ENCODE data around the gene KCNMA1. TPM values are rescaled to one million over a fixed set of nuclear protein-coding genes. Genes with fewer than 3 reads are reported as not detected.

Gene KCNMA1
- total and polyA plus RNA-seq, 7 experiments from 2014 or later: 0.42 TPM; not detected in 6

GRCh38 chr10:77191324-77192049 is 446.1 kb downstream of the KCNMA1 start:
- ChIA-PET POLR2A (no interaction called here), CTCF (no interaction called here)
- Mint-ChIP-seq H3K27ac (no peak overlapping the region), H3K4me1 (no peaks in the 10 kb centered on the region), H3K4me3 (no peak overlapping the region), H3K27me3 (peaks cover 0 to 30% (median 4%) of the 10 kb centered on the region in 5 donors), H3K36me3 (no peaks in the 10 kb centered on the region), H3K9me3 (peaks cover 0 to 6% (median 0%) of the 10 kb centered on the region in 11 donors)
- intact Hi-C loops (cut with micrococcal nuclease): no loop called here
- Histone ChIP-seq H3K9me3 (ENCODE audit: control insufficient read depth in 2 of 3, low read length in 3 of 3) (no peaks in the 10 kb centered on the region), H3K27me3 (ENCODE audit: control insufficient read depth in 2 of 2, insufficient read depth in 2 of 2, low read length in 2 of 2) (no peaks in the 10 kb centered on the region), H3K4me1 (ENCODE audit: control insufficient read depth in 2 of 2, insufficient read depth in 2 of 2, low read length in 2 of 2) (no peaks in the 10 kb centered on the region), H3K4me3 (ENCODE audit: low read length) (no peak overlapping the region), H3K36me3 (ENCODE audit: control insufficient read depth in 2 of 3, insufficient read depth in 3 of 3, low read length in 3 of 3) (no peaks in the 10 kb centered on the region), H3K27ac (ENCODE audit: low read depth, low read length) (no peak overlapping the region)
- ATAC-seq (no peak), DNase-seq (no peak)

- ChIA-PET POLR2A (no interaction called here), CTCF (no interaction called here)
- Histone ChIP-seq H3K4me3 (ENCODE audit: low read length) (no peak overlapping the region), H3K9me3 (ENCODE audit: control insufficient read depth in 2 of 3, low read length in 3 of 3) (no peaks in the 10 kb centered on the region), H3K27me3 (ENCODE audit: control insufficient read depth in 2 of 2, insufficient read depth in 2 of 2, low read length in 2 of 2) (no peaks in the 10 kb centered on the region), H3K4me1 (ENCODE audit: control insufficient read depth in 2 of 2, insufficient read depth in 2 of 2, low read length in 2 of 2) (no peaks in the 10 kb centered on the region), H3K36me3 (ENCODE audit: control insufficient read depth in 2 of 3, insufficient read depth in 3 of 3, low read length in 3 of 3) (no peaks in the 10 kb centered on the region), H3K27ac (ENCODE audit: low read depth, low read length) (no peak overlapping the region)
- H3K9me3 Mint-ChIP-seq: peaks cover 0 to 6% (median 0%) of the 10 kb centered on the region in 11 donors
- ATAC-seq: peak; percentile 27
- H3K36me3 Mint-ChIP-seq: no peaks in the 10 kb centered on the region
- no peak overlapping the region for H3K4me3 Mint-ChIP-seq
- no peak for DNase-seq
- peak overlapping the region in 1 of 9 donors; percentile 16 for H3K27ac Mint-ChIP-seq
- intact Hi-C loops (cut with micrococcal nuclease): no loop called here
- H3K4me1 Mint-ChIP-seq: no peaks in the 10 kb centered on the region
- peaks cover 0 to 32% (median 8%) of the 10 kb centered on the region in 5 donors for H3K27me3 Mint-ChIP-seq
Observed at GRCh38 chr10:77190291-77190690, 447.3 kb downstream of the KCNMA1 start.

GRCh38 chr10:77189520-77189919 is 448.1 kb downstream of the KCNMA1 start:
- H3K27ac ChIP-seq (ENCODE audit: low read depth, low read length): no peak overlapping the region
- Mint-ChIP-seq H3K4me3 (no peak overlapping the region), H3K4me1 (no peaks in the 10 kb centered on the region), H3K27ac (no peak overlapping the region), H3K36me3 (no peaks in the 10 kb centered on the region), H3K9me3 (peaks cover 0 to 6% (median 0%) of the 10 kb centered on the region in 11 donors), H3K27me3 (peaks cover 0 to 34% (median 8%) of the 10 kb centered on the region in 5 donors)
- DNase-seq (no peak), ATAC-seq (no peak)
- intact Hi-C loops (cut with micrococcal nuclease): no loop called here
- H3K9me3 ChIP-seq (ENCODE audit: control insufficient read depth in 2 of 3, low read length in 3 of 3): no peaks in the 10 kb centered on the region
- CTCF ChIA-PET: interaction anchor here (0.6 kb wide), 1 partner anchor 197 kb away, joined by 3 read pairs; no protein-coding TSS in a partner anchor
- no peak overlapping the region for H3K4me3 ChIP-seq (ENCODE audit: low read length)
- H3K27me3 ChIP-seq (ENCODE audit: control insufficient read depth in 2 of 2, insufficient read depth in 2 of 2, low read length in 2 of 2): no peaks in the 10 kb centered on the region
- H3K4me1 ChIP-seq (ENCODE audit: control insufficient read depth in 2 of 2, insufficient read depth in 2 of 2, low read length in 2 of 2): no peaks in the 10 kb centered on the region
- no peaks in the 10 kb centered on the region for H3K36me3 ChIP-seq (ENCODE audit: control insufficient read depth in 2 of 3, insufficient read depth in 3 of 3, low read length in 3 of 3)
- POLR2A ChIA-PET: no interaction called here

- no peak for DNase-seq
- ChIA-PET CTCF (interaction anchor here (0.6 kb wide), 1 partner anchor 196 kb away, joined by 3 read pairs; no protein-coding TSS in a partner anchor), POLR2A (no interaction called here)
- H3K4me3 Mint-ChIP-seq: no peak overlapping the region
- no peaks in the 10 kb centered on the region for H3K36me3 Mint-ChIP-seq
- H3K9me3 Mint-ChIP-seq: peaks cover 0 to 6% (median 0%) of the 10 kb centered on the region in 11 donors
- intact Hi-C loops (cut with micrococcal nuclease): no loop called here
- Histone ChIP-seq H3K9me3 (ENCODE audit: control insufficient read depth in 2 of 3, low read length in 3 of 3) (no peaks in the 10 kb centered on the region), H3K4me1 (ENCODE audit: control insufficient read depth in 2 of 2, insufficient read depth in 2 of 2, low read length in 2 of 2) (no peaks in the 10 kb centered on the region), H3K27me3 (ENCODE audit: control insufficient read depth in 2 of 2, insufficient read depth in 2 of 2, low read length in 2 of 2) (no peaks in the 10 kb centered on the region), H3K36me3 (ENCODE audit: control insufficient read depth in 2 of 3, insufficient read depth in 3 of 3, low read length in 3 of 3) (no peaks in the 10 kb centered on the region), H3K4me3 (ENCODE audit: low read length) (no peak overlapping the region), H3K27ac (ENCODE audit: low read depth, low read length) (no peak overlapping the region)
- peaks cover 0 to 36% (median 8%) of the 10 kb centered on the region in 5 donors for H3K27me3 Mint-ChIP-seq
- H3K27ac Mint-ChIP-seq: no peak overlapping the region
- ATAC-seq: no peak
- H3K4me1 Mint-ChIP-seq: no peaks in the 10 kb centered on the region
Observed at GRCh38 chr10:77189075-77189474, 448.5 kb downstream of the KCNMA1 start.

GRCh38 chr10:77188521-77188920 is 449.1 kb downstream of the KCNMA1 start:
- peaks cover 0 to 31% (median 8%) of the 10 kb centered on the region in 5 donors for H3K27me3 Mint-ChIP-seq
- H3K9me3 ChIP-seq (ENCODE audit: control insufficient read depth in 2 of 3, low read length in 3 of 3): no peaks in the 10 kb centered on the region
- no peak overlapping the region for H3K4me3 Mint-ChIP-seq
- H3K36me3 ChIP-seq (ENCODE audit: control insufficient read depth in 2 of 3, insufficient read depth in 3 of 3, low read length in 3 of 3): no peaks in the 10 kb centered on the region
- no peak overlapping the region for H3K27ac ChIP-seq (ENCODE audit: low read depth, low read length)
- POLR2A ChIA-PET: no interaction called here
- DNase-seq: no peak
- H3K4me1 Mint-ChIP-seq: no peaks in the 10 kb centered on the region
- H3K27me3 ChIP-seq (ENCODE audit: control insufficient read depth in 2 of 2, insufficient read depth in 2 of 2, low read length in 2 of 2): no peaks in the 10 kb centered on the region
- no peak overlapping the region for H3K4me3 ChIP-seq (ENCODE audit: low read length)
- H3K36me3 Mint-ChIP-seq: no peaks in the 10 kb centered on the region
- no peaks in the 10 kb centered on the region for H3K4me1 ChIP-seq (ENCODE audit: control insufficient read depth in 2 of 2, insufficient read depth in 2 of 2, low read length in 2 of 2)
- H3K27ac Mint-ChIP-seq: no peak overlapping the region
- no peak for ATAC-seq
- H3K9me3 Mint-ChIP-seq: peaks cover 0 to 5% (median 0%) of the 10 kb centered on the region in 11 donors
- intact Hi-C loops (cut with micrococcal nuclease): no loop called here
- CTCF ChIA-PET: no interaction called here

- H3K27ac Mint-ChIP-seq: no peak overlapping the region
- POLR2A ChIA-PET: no interaction called here
- no peak overlapping the region for H3K4me3 ChIP-seq (ENCODE audit: low read length)
- no peaks in the 10 kb centered on the region for H3K36me3 Mint-ChIP-seq
- H3K27ac ChIP-seq (ENCODE audit: low read depth, low read length): no peak overlapping the region
- no peaks in the 10 kb centered on the region for H3K9me3 ChIP-seq (ENCODE audit: control insufficient read depth in 2 of 3, low read length in 3 of 3)
- DNase-seq (no peak), ATAC-seq (no peak)
- CTCF ChIA-PET: no interaction called here
- H3K4me1 ChIP-seq (ENCODE audit: control insufficient read depth in 2 of 2, insufficient read depth in 2 of 2, low read length in 2 of 2): no peaks in the 10 kb centered on the region
- no peaks in the 10 kb centered on the region for H3K36me3 ChIP-seq (ENCODE audit: control insufficient read depth in 2 of 3, insufficient read depth in 3 of 3, low read length in 3 of 3)
- H3K9me3 Mint-ChIP-seq: no peaks in the 10 kb centered on the region
- peaks cover 0 to 1% (median 0%) of the 10 kb centered on the region in 7 donors for H3K4me1 Mint-ChIP-seq
- no peak overlapping the region for H3K4me3 Mint-ChIP-seq
- peaks cover 0 to 26% (median 8%) of the 10 kb centered on the region in 5 donors for H3K27me3 Mint-ChIP-seq
- H3K27me3 ChIP-seq (ENCODE audit: control insufficient read depth in 2 of 2, insufficient read depth in 2 of 2, low read length in 2 of 2): no peaks in the 10 kb centered on the region
- intact Hi-C loops (cut with micrococcal nuclease): no loop called here
Observed at GRCh38 chr10:77188000-77188395, 449.6 kb downstream of the KCNMA1 start.

GRCh38 chr10:77187376-77187999 is 450.1 kb downstream of the KCNMA1 start:
- no peak for DNase-seq
- Histone ChIP-seq H3K27me3 (ENCODE audit: control insufficient read depth in 2 of 2, insufficient read depth in 2 of 2, low read length in 2 of 2) (no peaks in the 10 kb centered on the region), H3K36me3 (ENCODE audit: control insufficient read depth in 2 of 3, insufficient read depth in 3 of 3, low read length in 3 of 3) (no peaks in the 10 kb centered on the region), H3K27ac (ENCODE audit: low read depth, low read length) (no peak overlapping the region), H3K9me3 (ENCODE audit: control insufficient read depth in 2 of 3, low read length in 3 of 3) (no peaks in the 10 kb centered on the region), H3K4me3 (ENCODE audit: low read length) (no peak overlapping the region), H3K4me1 (ENCODE audit: control insufficient read depth in 2 of 2, insufficient read depth in 2 of 2, low read length in 2 of 2) (no peaks in the 10 kb centered on the region)
- ChIA-PET POLR2A (no interaction called here), CTCF (no interaction called here)
- ATAC-seq: no peak
- Mint-ChIP-seq H3K9me3 (no peaks in the 10 kb centered on the region), H3K27me3 (peaks cover 0 to 24% (median 8%) of the 10 kb centered on the region in 5 donors), H3K4me1 (peaks cover 0 to 1% (median 0%) of the 10 kb centered on the region in 7 donors), H3K4me3 (no peak overlapping the region), H3K27ac (no peak overlapping the region), H3K36me3 (no peaks in the 10 kb centered on the region)
- intact Hi-C loops (cut with micrococcal nuclease): no loop called here

Measured in naive thymus-derived CD4-positive, alpha-beta T cell (primary cell).